Neural crest cell (in vitro differentiated cells): ENCODE data around the gene PLXNA3. TPM values are rescaled to one million over a fixed set of nuclear protein-coding genes. Genes with fewer than 3 reads are reported as not detected.
"Not testable (repeated sequence)": the region's sequence is repeated elsewhere in the genome, so short reads cannot be mapped to it uniquely, and the experiment has no call there.

Experiments
- DNase-seq: peaks from one replicate; pipeline ENCODE4 v3.0.0; 2021; ENCODE audit warnings: low read depth, mixed read lengths, low spot score
- H3K27ac Mint-ChIP-seq: one replicate; pipeline ENCODE4 v1.8.0; 2021; ENCODE audit warnings: mild to moderate bottlenecking, mixed read lengths; ENCODE audit not compliant: unreplicated experiment
- H3K27me3 Mint-ChIP-seq: 2 replicates; pipeline ENCODE4 v1.8.0; 2021; ENCODE audit warnings: low read depth, mild to moderate bottlenecking, mixed read lengths
- H3K36me3 Mint-ChIP-seq: 2 replicates; pipeline ENCODE4 v1.8.0; 2021; ENCODE audit warnings: low read depth, mild to moderate bottlenecking, mixed read lengths
- H3K4me1 Mint-ChIP-seq: 2 replicates; pipeline ENCODE4 v1.8.0; 2021; ENCODE audit warnings: mixed read lengths
- H3K4me3 Mint-ChIP-seq: one replicate; pipeline ENCODE4 v1.8.0; 2021; ENCODE audit warnings: mild to moderate bottlenecking, mixed read lengths
- H3K9me3 Mint-ChIP-seq: 2 replicates; pipeline ENCODE4 v1.8.0; 2021; ENCODE audit warnings: mixed read lengths
- CTCF ChIP-seq: fragments of 200-600 bp; sonication (generic); conservative IDR thresholded peaks from 2 replicates; pipeline ENCODE4 v1.5.0; 2021; ENCODE audit warnings: antibody characterized with exemption, mild to moderate bottlenecking
- total RNA-seq: library from RNA; stranded (reverse); gene quantifications from 2 replicates; pipeline ENCODE4 v1.2.1, GENCODE V29; 2021

PLXNA3 gene
- total RNA-seq, 1 donor from 2014 or later, result 75.1 TPM

GRCh38 chrX:154494715-154495114 lies 36.6 kb downstream of the PLXNA3 start:
- Mint-ChIP-seq H3K4me1 (peaks cover 8% of the 10 kb centered on the region), H3K9me3 (no peaks in the 10 kb centered on the region), H3K27ac (no peak overlapping the region), H3K27me3 (no peaks in the 10 kb centered on the region), H3K36me3 (no peaks in the 10 kb centered on the region), H3K4me3 (no peak overlapping the region)
- no peak for DNase-seq
- no peak for TF ChIP-seq CTCF

GRCh38 chrX:154495472-154495922 lies 37.4 kb downstream of the PLXNA3 start:
- TF ChIP-seq CTCF, result no peak
- Mint-ChIP-seq H3K9me3 (no peaks in the 10 kb centered on the region), H3K36me3 (no peaks in the 10 kb centered on the region), H3K27me3 (no peaks in the 10 kb centered on the region), H3K4me3 (no peak overlapping the region), H3K4me1 (peaks cover 5% of the 10 kb centered on the region), H3K27ac (no peak overlapping the region)
- DNase-seq, result no peak

GRCh38 chrX:154496591-154497137 lies 38.6 kb downstream of the PLXNA3 start:
- H3K36me3 Mint-ChIP-seq, H3K4me1 Mint-ChIP-seq, H3K27ac Mint-ChIP-seq, DNase-seq, H3K4me3 Mint-ChIP-seq, H3K27me3 Mint-ChIP-seq, H3K9me3 Mint-ChIP-seq: not testable (repeated sequence)

GRCh38 chrX:154501423-154501822 lies 43.3 kb downstream of the PLXNA3 start:
- not testable (repeated sequence) for DNase-seq, H3K27me3 Mint-ChIP-seq, H3K4me1 Mint-ChIP-seq, H3K27ac Mint-ChIP-seq, H3K4me3 Mint-ChIP-seq, H3K9me3 Mint-ChIP-seq, H3K36me3 Mint-ChIP-seq

- H3K27me3 Mint-ChIP-seq, result no peaks in the 10 kb centered on the region
- TF ChIP-seq CTCF, result no peak
- H3K27ac Mint-ChIP-seq, result no peak overlapping the region
- H3K9me3 Mint-ChIP-seq, result no peaks in the 10 kb centered on the region
- no peak overlapping the region for H3K4me3 Mint-ChIP-seq
- no peaks in the 10 kb centered on the region for H3K36me3 Mint-ChIP-seq
- DNase-seq, result no peak
- H3K4me1 Mint-ChIP-seq, result peaks cover 5% of the 10 kb centered on the region
Measured at GRCh38 chrX:154502098-154502497, 44.0 kb downstream of the PLXNA3 start.

GRCh38 chrX:154502989-154503388 lies 44.9 kb downstream of the PLXNA3 start:
- Mint-ChIP-seq H3K36me3 (no peaks in the 10 kb centered on the region), H3K4me1 (peaks cover 5% of the 10 kb centered on the region), H3K9me3 (no peaks in the 10 kb centered on the region), H3K4me3 (no peak overlapping the region), H3K27ac (no peak overlapping the region), H3K27me3 (no peaks in the 10 kb centered on the region)
- no peak for TF ChIP-seq CTCF
- DNase-seq, result no peak
